Caco-2 (cell line): ENCODE measurements around the gene PAPOLB. TPM values are rescaled to one million over a fixed set of nuclear protein-coding genes. Genes with fewer than 3 reads are reported as not detected.

Experiments used
- BruUV-seq: library from RNA; stranded (reverse); fragments of 400-500 nt; replicated peaks from 2 replicates; lab custom pipeline; 2021; lab: Mats Ljungman, UMichigan
- CTCF ChIA-PET: fragments of 300-600 bp; sonication (Branson Sonifier 250); formaldehyde crosslinking; loops from one replicate; lab custom pipeline; 2022; ENCODE audit warnings: antibody characterized with exemption; lab: Charles Lee
- POLR2A ChIA-PET: fragments of 300-600 bp; sonication (Branson Sonifier 250); formaldehyde crosslinking; loops from one replicate; lab custom pipeline; 2022; ENCODE audit warnings: antibody characterized with exemption; lab: Charles Lee
- DNase-seq, 2 experiments: peaks; one replicate each; pipeline versions ENCODE4 v3.0.0 to v3.0.0-alpha.2; 2020 to 2022
- H3K27me3 ChIP-seq: replicated peaks from 2 replicates; pipeline ENCODE4 v1.6.0; 2011; ENCODE audit warnings: low read length; ENCODE audit not compliant: control insufficient read depth, insufficient read depth
- H3K36me3 ChIP-seq: 2 replicates; pipeline ENCODE4 v1.5.1; 2011; ENCODE audit warnings: low read length; ENCODE audit not compliant: control insufficient read depth, insufficient read depth
- H3K4me1 ChIP-seq: fragments of 250-450 bp; sonication (Bioruptor Pico); 2 replicates; pipeline ENCODE4 v1.5.1; 2020; ENCODE audit warnings: mild to moderate bottlenecking
- H3K4me3 ChIP-seq: 2 replicates; pipeline ENCODE4 v1.5.1; 2011; ENCODE audit warnings: low read depth, mild to moderate bottlenecking, control low read depth, low read length
- H3K9me3 ChIP-seq: fragments of 250-450 bp; sonication (Bioruptor Pico); 2 replicates; pipeline ENCODE4 v1.5.1; 2020; ENCODE audit warnings: mild to moderate bottlenecking, moderate library complexity
- H3K27ac Mint-ChIP-seq: one replicate; pipeline ENCODE4 v1.8.0; 2022; ENCODE audit warnings: mixed read lengths; ENCODE audit not compliant: unreplicated experiment
- H3K27me3 Mint-ChIP-seq: one replicate; pipeline ENCODE4 v1.8.0; 2022; ENCODE audit warnings: mixed read lengths; ENCODE audit not compliant: insufficient read depth, unreplicated experiment
- H3K36me3 Mint-ChIP-seq: one replicate; pipeline ENCODE4 v1.8.0; 2022; ENCODE audit warnings: mild to moderate bottlenecking, mixed read lengths; ENCODE audit not compliant: insufficient read depth, unreplicated experiment
- H3K4me1 Mint-ChIP-seq: one replicate; pipeline ENCODE4 v1.8.0; 2022; ENCODE audit warnings: low read depth, mixed read lengths; ENCODE audit not compliant: unreplicated experiment
- H3K4me3 Mint-ChIP-seq: one replicate; pipeline ENCODE4 v1.8.0; 2022; ENCODE audit warnings: mild to moderate bottlenecking, moderate library complexity, mixed read lengths; ENCODE audit not compliant: unreplicated experiment
- H3K9me3 Mint-ChIP-seq: one replicate; pipeline ENCODE4 v1.8.0; 2022; ENCODE audit warnings: mixed read lengths; ENCODE audit not compliant: unreplicated experiment
- CTCF ChIP-seq, 2 experiments: fragments of 200-600 bp in 1 of 2; IDR thresholded peaks; 1 replicate in 1 of 2; 2 replicates in 1 of 2; pipeline versions ENCODE4 v1.5.1 to v1.8.0; 2011 to 2022; ENCODE audit warnings: antibody characterized with exemption in 1 of 2, control low read depth in 1 of 2, inconsistent platforms in 1 of 2, low read depth in 1 of 2, low read length in 1 of 2, mild to moderate bottlenecking in 1 of 2, moderate library complexity in 1 of 2; ENCODE audit not compliant: insufficient read depth in 1 of 2, severe bottlenecking in 1 of 2, unreplicated experiment in 1 of 2
- intact Hi-C: fragments of 100-400 bp; cut with micrococcal nuclease; formaldehyde crosslinking; loops from one replicate; pipeline ENCODE4 v1.10.0; 2022; ENCODE audit not compliant: unreplicated experiment
- total RNA-seq: library from RNA; stranded (reverse); gene quantifications from 2 replicates; pipeline ENCODE4 v1.2.3, GENCODE V29; 2022

PAPOLB gene
- total RNA-seq, 1 experiment from 2014 or later: not detected

- Mint-ChIP-seq H3K4me3 (no peak overlapping the region), H3K36me3 (no peaks in the 10 kb centered on the region), H3K4me1 (peaks cover 5% of the 10 kb centered on the region), H3K27me3 (peaks cover 34% of the 10 kb centered on the region), H3K9me3 (peaks cover 22% of the 10 kb centered on the region), H3K27ac (no peak overlapping the region)
- intact Hi-C loops: no loop called here
- TF ChIP-seq CTCF (IDR thresholded peaks at IDR 0.05; ENCODE audit: insufficient read depth in 1 of 2, low read depth in 1 of 2, low read length in 1 of 2, severe bottlenecking in 1 of 2, unreplicated experiment in 1 of 2): no peak
- Histone ChIP-seq H3K4me3 (no peak overlapping the region), H3K27me3 (no peaks in the 10 kb centered on the region), H3K36me3 (no peaks in the 10 kb centered on the region), H3K9me3 (0 out of 2 replicates have a peak, but pooled peaks cover 4% of the 10 kb centered on the region), H3K4me1 (no peaks in the 10 kb centered on the region)
- DNase-seq: no peak
- ChIA-PET POLR2A (no interaction called here), CTCF (interaction anchor here (0.5 kb wide), 1 partner anchor 223 kb away, joined by 3 read pairs; no protein-coding TSS in a partner anchor)
- no TSS peak for BruUV-seq
Observed at GRCh38 chr7:4862156-4862555, 326 bp upstream of the PAPOLB start.

DNA sequence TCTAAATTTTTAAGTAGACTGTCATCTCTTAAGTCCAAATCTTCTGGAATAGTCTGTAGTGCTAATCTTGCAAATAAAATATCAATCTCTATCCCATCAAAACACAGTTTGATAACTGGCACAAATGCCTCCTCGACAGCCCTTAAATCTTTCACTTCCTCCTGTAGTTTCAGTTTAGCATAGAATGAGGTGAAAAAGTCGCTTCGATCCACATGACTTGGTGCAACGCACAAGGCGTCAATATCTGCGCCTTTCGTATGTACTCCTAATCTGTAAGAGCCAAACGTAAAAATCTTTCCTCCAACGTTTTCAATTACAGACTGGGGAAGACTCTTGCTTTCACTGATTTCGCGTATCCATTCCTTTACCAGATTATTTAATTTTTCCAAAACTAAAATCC is 603 bp downstream of the PAPOLB start:
- CTCF ChIA-PET: no interaction called here
- no TSS peak for BruUV-seq
- peaks cover 22% of the 10 kb centered on the region for H3K9me3 Mint-ChIP-seq
- intact Hi-C loops: no loop called here
- H3K27ac Mint-ChIP-seq: no peak overlapping the region
- Histone ChIP-seq H3K36me3 (no peaks in the 10 kb centered on the region), H3K4me3 (no peak overlapping the region), H3K4me1 (no peaks in the 10 kb centered on the region), H3K27me3 (no peaks in the 10 kb centered on the region), H3K9me3 (0 out of 2 replicates have a peak, but pooled peaks cover 4% of the 10 kb centered on the region)
- H3K4me3 Mint-ChIP-seq: no peak overlapping the region
- H3K27me3 Mint-ChIP-seq: peaks cover 35% of the 10 kb centered on the region
- H3K36me3 Mint-ChIP-seq: no peaks in the 10 kb centered on the region
- DNase-seq: no peak
- H3K4me1 Mint-ChIP-seq: peaks cover 7% of the 10 kb centered on the region
- POLR2A ChIA-PET: no interaction called here
- no peak for TF ChIP-seq CTCF (IDR thresholded peaks at IDR 0.05; ENCODE audit: insufficient read depth in 1 of 2, low read depth in 1 of 2, low read length in 1 of 2, severe bottlenecking in 1 of 2, unreplicated experiment in 1 of 2)

DNA sequence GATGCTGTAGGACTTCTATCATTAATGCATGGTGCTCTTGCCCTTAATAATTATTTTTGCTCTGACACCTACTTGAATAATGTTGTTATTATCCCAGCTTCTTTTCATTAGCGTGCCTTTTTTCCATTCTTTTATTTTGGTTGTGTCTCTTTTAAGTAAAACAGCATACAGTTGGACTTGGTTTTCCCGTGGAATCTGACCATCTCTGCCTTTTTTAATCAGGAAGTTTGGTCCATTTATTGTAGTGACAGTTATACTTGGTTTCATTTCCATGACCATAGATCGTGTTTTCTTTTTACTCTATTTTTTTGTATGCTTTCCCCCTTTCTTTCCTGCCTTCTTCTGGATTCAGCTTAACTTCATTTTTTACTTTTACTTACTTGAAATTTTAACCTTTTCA is 4.6 kb downstream of the PAPOLB start:
- DNase-seq: no peak
- Mint-ChIP-seq H3K4me3 (no peak overlapping the region), H3K4me1 (peaks cover 7% of the 10 kb centered on the region), H3K27me3 (peaks cover 10% of the 10 kb centered on the region), H3K9me3 (no peaks in the 10 kb centered on the region), H3K27ac (no peak overlapping the region), H3K36me3 (no peaks in the 10 kb centered on the region)
- ChIA-PET CTCF (no interaction called here), POLR2A (no interaction called here)
- Histone ChIP-seq H3K36me3 (no peaks in the 10 kb centered on the region), H3K4me1 (no peaks in the 10 kb centered on the region), H3K27me3 (no peaks in the 10 kb centered on the region), H3K4me3 (no peak overlapping the region), H3K9me3 (no peaks in the 10 kb centered on the region)
- BruUV-seq: no TSS peak
- no peak for TF ChIP-seq CTCF (IDR thresholded peaks at IDR 0.05; ENCODE audit: insufficient read depth in 1 of 2, low read depth in 1 of 2, low read length in 1 of 2, severe bottlenecking in 1 of 2, unreplicated experiment in 1 of 2)
- intact Hi-C loops: no loop called here
